CD4-positive, alpha-beta T cell treated with Interleukin-15 for 1 hour (primary cell): ENCODE measurements around the gene CHD1L.
"Not testable (repeated sequence)": the region's sequence is repeated elsewhere in the genome, so short reads cannot be mapped to it uniquely, and the experiment has no call there.

Experiments
- DNase-seq: peaks from one replicate; pipeline ENCODE4 v3.0.0-alpha.2; 2020

Gene CHD1L

DNA sequence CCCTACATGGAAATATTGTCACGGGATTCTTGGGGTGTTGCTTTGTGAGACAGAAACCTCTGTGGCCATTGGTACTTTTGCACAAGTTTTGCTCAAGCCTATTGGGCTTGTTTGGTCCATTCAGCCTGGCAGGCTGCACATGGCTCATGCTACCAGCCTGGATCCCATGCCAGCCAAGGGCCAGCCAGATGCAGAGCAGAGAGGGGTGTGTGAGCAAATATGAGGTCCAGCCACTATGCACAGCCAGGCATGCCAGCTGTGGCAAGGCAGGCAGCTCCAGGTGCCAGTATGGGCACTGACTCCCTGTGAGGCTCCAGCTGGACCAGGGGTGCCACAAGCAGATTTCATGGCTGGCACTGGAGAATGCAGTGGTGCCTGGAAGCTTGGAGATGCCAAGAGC lies 6.7 kb upstream of the CHD1L start:
- no peak for DNase-seq

DNA sequence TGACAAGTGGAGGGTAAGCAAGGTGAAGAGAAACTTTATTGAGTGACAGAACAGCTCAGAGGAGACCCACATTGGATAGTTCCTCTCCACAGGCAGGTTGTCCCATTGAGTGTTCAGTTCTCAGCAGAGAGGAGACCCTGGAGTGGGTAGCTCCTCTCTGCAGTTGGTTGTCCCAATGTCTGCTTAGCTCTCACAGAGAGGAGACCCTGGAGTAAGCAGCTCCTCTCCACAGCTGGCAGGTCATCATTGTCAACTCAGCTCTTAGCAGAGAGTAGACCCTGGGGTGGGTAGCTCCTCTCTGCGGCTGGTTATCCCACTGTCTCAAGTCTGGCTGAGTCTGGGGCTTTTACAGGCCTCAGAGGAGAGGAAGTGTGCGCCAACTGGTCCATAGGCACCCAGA lies 6.0 kb upstream of the CHD1L start:
- DNase-seq, result no peak

DNA sequence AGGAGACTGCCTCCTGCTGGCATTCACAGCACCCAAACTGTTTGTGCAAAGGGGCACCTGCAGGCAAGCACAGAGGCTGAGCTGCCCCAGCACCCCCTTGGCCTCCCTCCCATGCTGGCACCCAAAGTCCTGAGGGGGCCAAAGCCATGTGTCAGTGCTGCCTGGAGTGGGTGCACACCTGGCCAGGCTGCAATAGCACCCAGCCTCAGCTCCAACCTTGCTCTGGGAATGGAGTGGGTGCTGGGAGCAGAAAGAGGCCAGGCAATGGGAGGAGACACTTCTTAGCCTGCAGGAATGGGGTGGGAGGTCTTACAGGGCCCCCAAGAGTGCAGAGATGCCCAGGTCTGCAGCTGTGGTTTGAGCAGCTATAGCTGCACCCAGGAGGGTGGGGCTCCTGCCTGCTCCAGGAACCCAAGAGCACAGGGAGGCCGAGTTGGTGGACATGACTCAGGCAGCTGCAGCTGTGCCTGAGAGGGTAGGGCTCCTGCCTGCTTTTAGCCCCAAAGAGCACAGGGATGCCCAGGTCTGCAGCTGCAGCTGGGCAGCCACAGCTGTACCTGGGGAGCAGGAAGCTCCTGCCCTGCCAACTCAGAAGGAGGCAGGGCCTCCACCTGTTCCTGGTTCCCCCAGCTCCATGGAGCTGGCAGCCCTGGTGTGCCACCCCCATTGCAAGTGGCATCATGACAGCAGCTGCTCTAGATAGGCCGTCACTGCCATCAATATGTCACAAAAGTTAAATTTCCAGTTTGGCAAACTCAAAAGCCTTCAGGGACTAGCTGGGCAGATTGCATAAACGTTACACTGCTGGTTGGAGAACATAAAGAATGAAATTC lies 5.3 kb upstream of the CHD1L start:
- no peak for DNase-seq

DNA sequence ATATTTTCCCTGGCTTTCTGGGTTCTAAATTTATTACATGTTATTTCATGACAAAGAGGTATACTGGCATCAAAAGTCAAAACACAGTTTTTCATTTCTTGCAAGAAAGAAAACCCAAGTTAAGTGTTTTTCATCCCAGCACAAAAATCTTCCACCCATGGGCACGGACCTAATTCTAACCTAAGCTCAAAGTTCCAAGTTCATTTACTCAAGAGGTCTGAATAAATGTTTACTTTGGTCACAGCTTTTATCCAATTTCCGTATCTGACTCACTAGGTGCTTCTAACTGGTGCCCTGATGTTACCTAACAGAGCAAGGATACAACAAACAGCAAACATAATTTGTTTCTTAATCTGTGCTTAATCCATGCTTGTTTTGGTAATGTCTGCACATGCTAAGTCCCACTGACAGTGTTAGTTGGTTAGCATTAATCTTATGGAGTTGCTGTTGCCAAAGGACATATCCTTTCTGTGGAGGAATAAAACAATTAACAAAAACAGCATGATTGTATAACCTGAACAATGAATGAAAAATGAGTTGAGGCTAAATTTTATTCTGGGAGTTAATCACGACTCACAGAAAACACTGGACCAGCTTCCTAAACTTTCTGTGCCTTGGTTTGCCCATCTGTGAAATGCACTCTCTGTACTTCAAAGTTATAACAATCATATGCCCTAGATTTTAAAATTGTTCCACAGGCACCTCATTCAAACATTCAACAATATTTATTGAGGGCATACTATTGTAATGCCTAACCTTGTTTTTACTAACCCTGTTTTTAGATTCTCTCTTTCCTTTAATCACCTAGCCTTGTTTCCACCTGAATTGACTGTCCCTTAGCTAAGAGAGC lies 4.2 kb upstream of the CHD1L start:
- DNase-seq, result no peak

DNA sequence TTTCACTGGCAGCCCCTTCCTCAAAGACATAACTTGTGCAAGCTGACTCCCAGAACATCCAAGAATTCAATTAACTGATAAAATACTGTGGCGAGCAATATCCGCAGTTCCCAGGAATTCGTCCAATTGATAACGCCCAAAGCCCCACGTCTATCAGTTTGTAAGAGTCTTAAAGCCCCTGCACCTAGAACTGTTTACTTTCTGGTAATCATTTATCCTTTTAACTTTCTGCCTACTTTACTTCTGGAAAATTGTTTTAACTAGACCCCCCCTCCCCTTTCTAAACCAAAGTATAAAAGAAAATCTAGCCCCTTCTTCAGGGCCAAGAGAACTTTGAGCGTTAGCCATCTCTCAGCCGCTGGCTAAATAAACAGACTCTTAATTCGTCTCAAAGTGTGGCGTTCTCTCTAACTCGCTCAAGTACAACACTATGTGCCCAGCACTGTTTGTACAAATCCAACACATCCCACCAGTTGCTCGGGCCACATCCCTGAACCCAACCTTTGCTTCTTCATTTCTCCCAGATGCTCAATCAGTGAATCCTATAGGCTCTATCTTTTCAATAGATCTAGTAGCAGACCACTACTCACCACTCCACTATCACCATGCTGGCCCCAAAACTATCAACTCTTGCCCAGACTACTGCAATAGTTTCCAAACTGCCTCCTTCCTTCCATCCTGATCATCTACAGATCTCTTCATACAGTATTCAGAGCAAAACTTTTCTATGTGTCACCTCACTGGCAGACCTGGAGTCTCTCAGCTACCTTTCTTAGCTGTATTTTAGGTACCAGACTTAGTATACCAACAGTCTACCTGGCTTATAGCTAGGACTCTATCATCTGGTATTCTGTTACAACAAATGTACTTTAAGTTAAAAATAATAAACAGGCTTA lies 3.3 kb upstream of the CHD1L start:
- DNase-seq, result no peak

DNA sequence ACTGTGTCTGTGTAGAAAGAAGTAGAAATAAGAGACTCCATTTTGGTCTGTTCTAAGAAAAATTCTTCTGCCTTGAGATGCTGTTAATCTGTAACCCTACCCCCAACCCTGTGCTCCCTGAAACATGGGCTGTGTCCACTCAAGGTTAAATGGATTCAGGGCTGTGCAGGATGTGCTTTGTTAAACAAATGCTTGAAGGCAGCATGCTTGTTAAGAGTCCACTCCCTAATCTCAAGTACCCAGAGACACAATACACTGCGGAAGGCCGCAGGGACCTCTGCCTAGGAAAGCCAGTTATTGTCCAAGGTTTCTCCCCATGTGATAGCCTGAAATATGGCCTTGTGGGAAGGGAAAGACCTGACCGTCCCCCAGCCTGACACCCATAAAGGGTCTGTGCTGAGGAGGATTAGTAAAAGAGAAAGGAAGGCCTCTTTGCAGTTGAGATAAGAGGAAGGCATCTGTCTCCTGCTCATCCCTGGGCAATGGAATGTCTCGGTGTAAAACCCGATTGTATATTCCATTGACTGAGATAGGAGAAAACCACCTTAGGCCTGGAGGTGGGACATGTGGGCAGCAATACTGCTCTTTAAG lies 2.3 kb upstream of the CHD1L start:
- not testable (repeated sequence) for DNase-seq

DNA sequence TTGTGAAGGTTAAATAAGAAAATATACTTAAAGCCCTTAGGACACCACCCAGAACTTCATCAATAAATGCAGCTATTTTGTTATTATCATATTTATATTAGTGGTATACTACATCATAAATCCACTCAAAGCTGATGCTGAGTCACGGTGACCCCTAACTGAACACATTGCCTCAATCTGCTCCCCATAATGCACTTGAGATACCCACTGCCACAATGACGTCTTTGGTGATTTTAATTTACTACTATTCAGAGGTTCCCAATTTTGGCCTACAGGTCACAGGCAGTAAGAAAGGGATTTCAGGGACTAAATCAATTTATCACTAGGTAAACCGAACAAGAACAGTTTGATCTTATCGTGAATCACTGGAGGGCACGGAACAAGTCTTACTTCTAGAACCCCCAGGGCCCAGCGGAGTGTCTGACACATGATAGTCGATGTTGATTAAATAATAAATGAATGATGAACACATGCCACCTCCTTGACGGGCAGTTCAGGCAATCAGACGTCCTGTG lies 493 bp upstream of the CHD1L start:
- DNase-seq, result no peak

DNA sequence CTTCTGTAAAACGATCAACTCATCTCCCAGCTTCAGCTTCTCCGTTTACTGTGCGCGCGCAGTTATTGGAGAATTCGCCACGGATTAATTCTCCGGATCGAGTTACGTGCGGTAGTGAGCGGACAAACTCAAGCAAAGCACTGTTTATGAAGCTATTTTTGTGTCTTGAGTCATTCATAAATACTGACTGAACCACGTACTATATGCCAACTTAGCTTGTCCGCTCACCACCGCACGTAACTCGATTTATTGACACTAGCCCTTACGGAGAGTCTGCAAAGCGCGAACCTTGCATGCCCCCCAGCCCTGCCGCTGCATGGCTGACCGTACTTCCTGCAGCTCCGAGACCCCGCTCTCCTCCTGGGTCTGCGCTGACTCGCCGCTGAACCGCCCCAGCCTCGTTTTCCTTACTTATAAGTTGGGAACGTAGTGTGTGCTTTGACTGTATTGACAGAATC lies 773 bp downstream of the CHD1L start:
- no peak for DNase-seq

DNA sequence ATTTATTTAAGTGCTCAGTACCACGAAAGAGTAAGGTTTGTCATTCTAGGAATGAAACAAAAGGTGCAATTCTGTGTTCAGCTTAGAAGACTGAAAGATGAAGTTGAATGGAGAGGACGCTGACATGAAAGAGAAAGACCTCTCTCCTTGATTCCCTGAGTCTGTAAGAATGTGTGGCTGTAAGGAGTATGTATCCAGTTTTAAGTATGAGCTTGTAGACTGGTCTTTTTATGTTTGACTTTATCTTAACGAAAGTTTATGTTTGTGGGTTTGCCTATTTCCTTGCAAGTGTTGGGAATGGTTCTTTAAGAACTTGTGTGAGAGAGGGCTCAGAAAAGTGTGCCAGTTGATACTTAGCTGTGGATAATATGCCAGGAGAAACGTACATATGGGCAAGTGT lies 1.4 kb downstream of the CHD1L start:
- DNase-seq, result no peak

DNA sequence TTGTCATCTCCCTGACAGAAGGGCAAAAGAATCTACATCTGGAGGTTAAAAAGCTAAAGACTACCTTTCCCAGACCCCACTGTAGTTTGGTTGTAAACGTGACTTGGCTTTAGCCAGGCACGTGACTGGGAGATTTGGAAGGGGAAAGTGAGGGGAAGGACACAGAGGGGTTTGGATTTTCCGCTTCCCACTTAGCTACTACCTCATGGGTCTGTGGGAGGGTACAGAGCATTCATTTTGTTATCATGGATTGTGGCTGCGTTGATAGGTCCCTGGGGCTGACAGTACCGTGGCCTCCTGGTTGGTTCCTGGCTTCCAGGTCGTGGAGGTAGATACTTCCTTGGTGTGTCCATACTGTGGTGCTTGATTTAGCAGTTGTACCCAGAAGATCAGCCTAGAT lies 2.6 kb downstream of the CHD1L start:
- DNase-seq, result no peak

DNA sequence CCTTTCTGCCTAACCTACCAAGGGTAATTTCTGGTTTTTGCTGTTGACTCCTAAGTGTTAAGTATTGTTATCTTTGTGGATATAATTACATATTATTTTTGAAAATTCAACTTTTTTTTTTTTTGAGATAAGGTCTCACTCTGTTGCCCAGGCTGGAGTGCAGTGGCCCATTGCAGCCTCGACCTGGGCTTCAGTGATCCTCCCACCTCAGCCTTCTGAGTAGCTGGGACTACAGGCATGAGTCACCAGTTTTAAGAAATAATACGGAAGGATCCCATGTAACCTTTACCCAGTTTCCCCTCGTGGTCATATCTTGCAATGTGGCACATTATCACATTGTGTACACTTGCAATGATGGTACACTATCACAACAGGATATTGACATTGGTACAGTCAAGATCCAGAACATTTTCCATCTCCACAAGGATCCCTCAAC lies 3.1 kb downstream of the CHD1L start:
- no peak for DNase-seq

DNA sequence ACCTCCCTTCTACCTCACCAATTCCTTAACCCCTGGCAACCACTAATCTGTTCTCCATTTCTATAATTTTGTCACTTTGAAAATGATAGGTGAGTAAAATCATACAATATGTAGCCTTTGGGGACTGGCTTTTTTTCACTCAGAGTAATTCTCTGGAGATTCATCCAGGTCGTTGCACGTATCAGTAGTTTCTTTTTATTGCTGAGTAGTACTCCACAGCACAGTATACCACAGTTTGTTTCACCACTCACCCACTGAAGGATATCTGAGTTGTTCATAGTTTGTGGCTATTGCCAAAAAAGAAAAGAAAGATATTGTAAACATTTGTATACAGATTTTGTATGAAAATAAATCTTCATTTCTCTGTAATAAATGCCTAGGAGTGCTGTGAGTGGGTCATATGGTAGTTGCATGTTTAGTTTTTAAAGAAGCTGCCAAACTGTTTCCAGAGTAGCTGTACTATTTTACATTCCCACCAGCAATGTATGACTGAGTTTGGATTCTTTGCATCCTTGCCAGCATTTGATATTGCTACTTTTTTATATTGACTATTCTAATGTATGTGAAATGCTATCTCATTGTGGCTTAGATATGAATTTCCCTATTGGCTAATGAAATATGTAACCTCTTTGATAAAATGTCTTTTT lies 3.7 kb downstream of the CHD1L start:
- no peak for DNase-seq

DNA sequence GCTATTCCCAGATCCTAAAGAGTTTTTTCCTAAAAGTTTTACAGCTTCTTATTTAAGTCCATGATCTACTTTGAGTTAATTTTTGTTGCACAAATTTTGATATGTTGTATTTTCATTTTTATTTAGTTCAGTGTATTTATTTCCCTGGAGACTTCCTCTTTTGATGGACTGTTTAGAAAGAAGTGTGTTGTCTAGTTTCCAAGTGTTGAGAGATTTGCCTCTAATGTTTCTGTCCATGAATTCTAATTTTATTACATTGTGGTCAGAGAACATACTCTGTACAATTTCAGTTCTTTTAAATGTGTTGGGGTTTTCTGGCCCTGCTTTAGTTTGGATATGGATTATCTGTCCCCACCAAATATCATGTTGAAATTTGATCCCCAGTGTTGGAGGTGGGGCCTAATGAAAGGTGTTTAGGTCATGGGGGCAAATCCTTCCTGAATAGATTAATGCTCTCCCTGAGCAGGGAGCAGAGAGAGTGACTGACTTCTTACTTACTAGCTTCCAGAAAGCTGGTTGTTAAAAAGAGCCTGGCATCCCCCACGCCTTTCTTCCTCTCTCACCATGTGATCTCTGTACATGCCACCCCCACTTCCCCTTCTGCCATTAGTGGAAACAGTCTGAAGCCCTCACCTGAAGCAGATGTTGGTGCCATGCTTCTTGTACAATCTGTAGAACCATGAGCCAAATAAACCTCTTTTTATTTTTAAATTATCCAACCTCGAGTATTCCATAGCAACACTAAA lies 4.6 kb downstream of the CHD1L start:
- DNase-seq, result no peak

DNA sequence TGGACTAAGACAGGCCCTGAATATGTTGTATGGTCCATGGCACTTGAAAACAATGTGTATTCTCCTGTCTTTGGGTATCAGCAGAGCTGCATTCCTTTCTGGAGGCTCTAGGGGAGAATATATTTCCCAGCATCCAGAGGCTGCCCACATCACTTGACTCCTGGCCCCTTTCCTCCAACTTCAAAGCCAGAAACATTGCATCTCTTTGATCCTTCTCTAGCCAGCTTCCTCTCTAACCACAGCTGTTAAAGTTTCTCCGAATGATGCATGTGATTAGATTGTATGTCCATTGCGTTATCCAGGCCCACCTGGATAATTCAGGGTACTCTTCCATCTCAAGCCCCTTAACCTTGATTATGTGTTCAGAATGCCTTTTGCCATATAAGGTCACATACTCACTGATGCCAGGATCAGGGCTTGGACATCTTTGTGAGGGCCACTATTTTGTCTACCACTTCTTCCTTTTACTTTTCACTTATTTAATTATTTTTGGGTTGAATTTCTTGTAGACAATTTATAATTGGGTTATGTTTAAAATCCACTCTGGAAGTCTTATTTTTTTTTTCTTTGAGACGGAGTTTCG lies 5.3 kb downstream of the CHD1L start:
- no peak for DNase-seq

DNA sequence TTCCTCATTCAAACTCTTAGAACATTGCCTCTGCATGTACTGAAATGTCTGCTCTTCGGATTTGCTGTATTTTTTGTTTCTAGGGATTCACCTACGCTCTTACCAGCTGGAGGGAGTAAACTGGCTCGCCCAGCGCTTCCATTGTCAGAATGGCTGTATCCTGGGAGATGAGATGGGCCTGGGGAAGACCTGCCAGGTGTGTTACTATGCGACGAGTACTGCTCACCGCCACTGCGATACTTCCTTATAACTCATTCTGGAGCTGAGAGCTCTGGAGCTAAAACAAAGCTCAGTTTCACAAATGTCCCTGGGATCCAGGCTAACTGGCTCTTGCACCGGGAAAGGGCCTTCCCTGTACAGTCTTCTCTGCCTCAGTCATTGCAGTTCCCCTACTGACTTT lies 10.1 kb downstream of the CHD1L start:
- no peak for DNase-seq

DNA sequence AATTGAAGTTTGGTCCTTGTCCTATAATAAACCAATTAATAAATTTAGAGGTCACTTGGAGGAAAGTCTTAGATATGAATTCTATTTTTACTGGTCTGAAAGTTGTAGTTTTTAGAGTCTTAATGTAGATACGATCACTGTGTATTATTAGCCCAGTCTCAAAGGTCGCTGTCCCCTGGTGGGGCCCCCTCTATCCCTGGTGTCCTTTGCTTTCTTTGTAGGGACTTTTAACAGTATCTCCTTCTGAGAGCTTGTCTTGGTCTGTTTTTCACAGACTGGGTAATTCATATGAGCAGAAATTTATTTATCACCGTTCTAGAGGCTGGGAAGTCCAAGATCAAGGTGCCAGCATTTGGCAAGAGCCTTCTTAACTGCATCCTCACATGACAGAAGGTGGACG lies 18.5 kb downstream of the CHD1L start:
- DNase-seq, result no peak

DNA sequence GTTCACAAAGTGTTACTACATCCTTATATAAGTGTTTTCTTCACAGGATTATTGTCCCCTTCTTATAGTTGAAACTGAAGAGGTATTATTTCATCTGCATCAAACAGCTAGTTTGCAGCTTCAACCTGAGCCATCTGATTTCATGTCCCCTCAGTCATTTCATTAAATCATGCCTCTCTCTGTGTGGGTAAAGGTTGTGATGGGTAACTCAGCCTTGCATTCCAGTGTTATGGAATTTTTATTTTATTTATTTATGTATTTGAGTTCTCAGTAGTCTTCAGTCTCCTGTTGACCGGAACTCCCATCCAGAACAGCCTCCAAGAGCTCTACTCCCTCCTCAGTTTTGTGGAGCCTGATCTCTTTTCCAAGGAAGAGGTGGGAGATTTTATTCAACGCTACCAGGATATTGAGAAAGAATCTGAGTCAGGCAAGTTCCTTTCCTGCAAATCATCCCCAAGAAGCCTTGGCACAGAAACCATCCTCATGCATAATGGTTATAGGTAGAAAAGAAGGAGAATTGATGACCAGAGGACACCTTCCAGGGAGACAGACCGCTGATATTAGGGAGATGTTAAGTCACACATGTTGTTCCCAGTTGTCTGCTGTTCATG lies 21.8 kb downstream of the CHD1L start:
- DNase-seq, result no peak

DNA sequence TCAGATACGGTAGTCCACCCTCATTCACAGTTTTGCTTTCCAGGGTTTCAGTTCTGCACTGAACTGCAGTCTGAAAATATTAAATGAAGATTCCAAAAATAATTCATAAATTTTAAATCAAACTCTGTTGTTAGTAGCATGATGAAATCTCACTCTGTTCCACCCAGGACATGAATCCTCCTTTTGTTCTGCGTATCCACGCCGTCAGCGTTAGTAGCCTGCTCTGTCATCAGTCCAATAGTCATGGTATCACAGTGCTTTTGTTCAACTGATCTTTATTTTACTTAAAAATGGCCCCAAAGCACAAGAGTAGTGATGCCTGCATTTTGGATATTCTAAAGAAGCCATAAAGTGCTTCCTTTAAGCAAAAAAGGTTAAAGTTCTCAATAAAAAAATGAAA lies 23.9 kb downstream of the CHD1L start:
- no peak for DNase-seq

DNA sequence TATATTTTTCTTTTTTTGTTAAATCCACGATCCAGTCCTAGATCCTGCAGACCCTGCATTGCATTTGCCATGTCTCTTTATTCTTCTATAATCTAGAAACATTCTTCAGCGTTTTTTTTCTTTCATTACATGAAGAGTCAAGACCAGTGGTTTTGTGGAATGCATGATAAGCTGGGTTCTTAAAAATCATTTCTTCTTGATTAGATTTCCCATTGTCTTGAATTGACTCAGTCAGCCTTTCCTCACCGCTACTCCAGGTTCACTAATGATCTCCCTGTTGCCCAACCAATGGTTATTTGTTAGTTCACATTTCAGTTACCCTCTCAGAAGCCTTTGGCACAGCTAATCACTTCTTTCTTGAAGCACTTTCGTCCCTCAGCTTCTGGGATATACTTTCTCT lies 25.2 kb downstream of the CHD1L start:
- no peak for DNase-seq

DNA sequence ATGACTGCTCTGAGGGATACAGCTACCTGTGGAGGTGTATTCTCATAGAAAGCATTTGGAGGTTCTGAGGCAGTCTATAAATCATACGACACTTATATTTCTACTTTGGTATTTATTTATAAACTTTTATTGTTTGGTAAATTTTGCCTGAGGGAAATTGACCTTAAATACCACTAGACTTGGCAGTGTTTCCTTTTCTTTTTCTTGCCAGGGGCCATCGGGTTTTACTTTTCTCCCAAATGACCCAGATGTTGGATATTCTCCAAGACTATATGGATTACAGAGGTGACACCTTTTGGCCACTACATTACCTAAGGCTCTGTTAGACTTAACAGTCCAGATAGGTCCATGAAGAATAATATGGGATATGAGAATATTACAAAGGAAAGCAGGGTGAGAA lies 28.2 kb downstream of the CHD1L start:
- no peak for DNase-seq
